HepG2 (cell line): ENCODE measurements around the gene AARS2. TPM values are rescaled to one million over a fixed set of nuclear protein-coding genes. Genes with fewer than 3 reads are reported as not detected.
A peak's percentile ranks its signal among the peaks of the same experiment; 100 is the strongest.

Experiments
- ATAC-seq: fragments of 200-7000 bp; cut with Tn5 transposase; 3 replicates; pipeline ENCODE4 v1.9.1; 2020; ENCODE audit warnings: mild to moderate bottlenecking, moderate library complexity
- BruUV-seq: library from RNA; stranded (reverse); fragments of 400-500 nt; replicated peaks from 2 replicates; lab custom pipeline; 2021; lab: Mats Ljungman, UMichigan
- CTCF ChIA-PET: fragments of 300-600 bp; formaldehyde crosslinking; extraction: SDS; loops from one replicate; lab custom pipeline; 2021; ENCODE audit warnings: low total read pairs, inconsistent platforms, low intra/inter-chr PET ratio; lab: Yijun Ruan, JAX
- POLR2A ChIA-PET: fragments of 350-600 bp; sonication (Branson Sonifier 250); formaldehyde crosslinking; loops from one replicate; lab custom pipeline; 2020; ENCODE audit warnings: antibody characterized with exemption, inconsistent platforms; lab: Yijun Ruan, JAX
- DNase-seq: peaks from one replicate; pipeline ENCODE4 v3.0.0-alpha.2; 2015; ENCODE audit warnings: low spot score
- FAIRE-seq: peaks from 3 replicates; lab custom pipeline; 2011; peaks lifted over from hg19 to GRCh38; lab: Jason Lieb, UNC
- H2AFZ ChIP-seq: one replicate; pipeline ENCODE4 v1.6.1; 2011; ENCODE audit warnings: low read length, inconsistent platforms
- H3K27ac ChIP-seq: fragments of 300-600 bp; 3 replicates; pipeline ENCODE4 v1.8.0; 2011; ENCODE audit warnings: mixed run types, mild to moderate bottlenecking, mixed read lengths, low read length, inconsistent platforms; ENCODE audit not compliant: insufficient read depth; ENCODE audit errors: extremely low read length
- H3K27me3 ChIP-seq, 2 experiments: fragments of 200-600 bp in 1 of 2; 2 replicates in 1 of 2; 3 replicates in 1 of 2; pipeline versions ENCODE4 v1.6.0 to v1.8.0; 2011; ENCODE audit warnings: low read length in 2 of 2, mild to moderate bottlenecking in 2 of 2, moderate library complexity in 2 of 2, inconsistent platforms in 1 of 2; ENCODE audit not compliant: insufficient read depth in 2 of 2, control insufficient read depth in 1 of 2
- H3K36me3 ChIP-seq, 2 experiments: fragments of 200-600 bp in 1 of 2; replicated peaks in 1 of 2; 2 replicates in 1 of 2; 3 replicates in 1 of 2; pipeline versions ENCODE4 v1.5.1 to v1.8.0; 2011; ENCODE audit warnings: low read length in 2 of 2, inconsistent platforms in 1 of 2; ENCODE audit not compliant: insufficient read depth in 2 of 2, control insufficient read depth in 1 of 2
- H3K4me1 ChIP-seq: 2 replicates; pipeline ENCODE4 v1.5.1; 2012; ENCODE audit warnings: low read length, inconsistent platforms; ENCODE audit not compliant: insufficient read depth
- H3K4me2 ChIP-seq: 2 replicates; pipeline ENCODE4 v1.6.0; 2011; ENCODE audit warnings: low read depth, low read length, inconsistent platforms
- H3K4me3 ChIP-seq, 3 experiments: fragments of 200-600 bp in 1 of 3; sonication (generic), shearing (Covaris generic) in 1 of 3; replicated peaks in 1 of 3; 2 replicates each; pipeline ENCODE4 v1.5.1; 2011 to 2016; ENCODE audit warnings: low read length in 3 of 3, inconsistent platforms in 2 of 3, low read depth in 2 of 3, mild to moderate bottlenecking in 2 of 3, control low read depth in 1 of 3, mixed read lengths in 1 of 3; ENCODE audit not compliant: insufficient read depth in 1 of 3
- H3K79me2 ChIP-seq: one replicate; pipeline ENCODE4 v1.6.1; 2011; ENCODE audit warnings: low read length, inconsistent platforms; ENCODE audit not compliant: insufficient read depth
- H3K9ac ChIP-seq: 2 replicates; pipeline ENCODE4 v1.6.0; 2011; ENCODE audit warnings: mild to moderate bottlenecking, low read depth, low read length, inconsistent platforms; ENCODE audit not compliant: insufficient read depth
- H3K9me3 ChIP-seq: 2 replicates; pipeline ENCODE4 v1.5.1; 2012; ENCODE audit warnings: mild to moderate bottlenecking, low read length
- H4K20me1 ChIP-seq: 2 replicates; pipeline ENCODE4 v1.6.0; 2011; ENCODE audit warnings: inconsistent platforms, mild to moderate bottlenecking, low read length, moderate library complexity; ENCODE audit not compliant: insufficient read depth
- EHMT2 ChIP-seq: fragments of 200-600 bp; sonication (generic); IDR thresholded peaks from 2 replicates; pipeline ENCODE4 v1.7.0; 2017; ENCODE audit warnings: antibody characterized with exemption, low read depth, low read length, borderline replicate concordance
- ISL2 ChIP-seq: sonication (generic); formaldehyde crosslinking; IDR thresholded peaks from 2 replicates; pipeline ENCODE4 v1.5.0; 2020; ENCODE audit warnings: missing genetic modification reagents
- MATR3 ChIP-seq: sonication (generic); formaldehyde crosslinking; IDR thresholded peaks from 2 replicates; pipeline ENCODE4 v1.4.0; 2020; ENCODE audit warnings: missing genetic modification reagents
- MEF2D ChIP-seq: sonication (generic); formaldehyde crosslinking; IDR thresholded peaks from 2 replicates; pipeline ENCODE4 v1.5.1; 2020; ENCODE audit warnings: mild to moderate bottlenecking, missing genetic modification reagents
- NR2C2 ChIP-seq: sonication (generic); formaldehyde crosslinking; IDR thresholded peaks from 2 replicates; pipeline ENCODE4 v1.4.0; 2020; ENCODE audit warnings: missing genetic modification reagents, mild to moderate bottlenecking, moderate library complexity, borderline replicate concordance
- PCBP1 ChIP-seq: fragments of 200-400 bp; formaldehyde crosslinking; IDR thresholded peaks from 2 replicates; pipeline ENCODE4 v1.6.1; 2017; ENCODE audit warnings: mild to moderate bottlenecking, low read depth, low read length, borderline replicate concordance
- PITX1 ChIP-seq: sonication (generic); formaldehyde crosslinking; IDR thresholded peaks from 2 replicates; pipeline ENCODE4 v1.5.1; 2020; ENCODE audit warnings: mild to moderate bottlenecking, missing genetic modification reagents
- RAD21 ChIP-seq: fragments of 450-650 bp; formaldehyde crosslinking; IDR thresholded peaks from 2 replicates; pipeline ENCODE4 v1.5.0; 2020; ENCODE audit warnings: mild to moderate bottlenecking
- RBAK ChIP-seq: sonication (generic); formaldehyde crosslinking; IDR thresholded peaks from 2 replicates; pipeline ENCODE4 v1.5.1; 2020; ENCODE audit warnings: mild to moderate bottlenecking, missing genetic modification reagents
- RELA ChIP-seq: sonication (generic); formaldehyde crosslinking; IDR thresholded peaks from 2 replicates; pipeline ENCODE4 v1.4.0; 2020; ENCODE audit warnings: missing genetic modification reagents
- TBL1XR1 ChIP-seq: fragments of 150-350 bp; IDR thresholded peaks from 2 replicates; pipeline ENCODE4 v1.6.1; 2014; ENCODE audit warnings: borderline replicate concordance, low read length; ENCODE audit not compliant: partially characterized antibody
- ZKSCAN8 ChIP-seq: IDR thresholded peaks from 2 replicates; pipeline ENCODE4 v1.6.1; 2016; ENCODE audit warnings: borderline replicate concordance, missing genetic modification reagents, missing compliant biosample characterization
- ZNF468 ChIP-seq: sonication (generic); formaldehyde crosslinking; IDR thresholded peaks from 2 replicates; pipeline ENCODE4 v1.8.0; 2022; ENCODE audit warnings: mild to moderate bottlenecking, moderate library complexity, missing genetic modification reagents
- ZNF775 ChIP-seq: sonication (generic); formaldehyde crosslinking; IDR thresholded peaks from 2 replicates; pipeline ENCODE4 v1.4.0; 2020; ENCODE audit warnings: missing genetic modification reagents, mild to moderate bottlenecking, moderate library complexity, borderline replicate concordance
- ZSCAN29 ChIP-seq: sonication (generic); formaldehyde crosslinking; conservative IDR thresholded peaks from 2 replicates; pipeline ENCODE4 v1.4.0; 2020; ENCODE audit warnings: mild to moderate bottlenecking, missing genetic modification reagents
- ZSCAN30 ChIP-seq: sonication (generic); formaldehyde crosslinking; IDR thresholded peaks from 2 replicates; pipeline ENCODE4 v1.5.0; 2020; ENCODE audit warnings: mild to moderate bottlenecking, missing genetic modification reagents
- WGBS: methylation state at CpG from one replicate; pipeline ENCODE4 v1.1.6; 2017; ENCODE audit warnings: low lambda C conversion rate; 5-methylcytosine and 5-hydroxymethylcytosine counted together
- in situ Hi-C: cut with HindIII; loops from 2 replicates; pipeline ENCODE4 v1.10.0; 2017; ENCODE audit warnings: low pct_unique_long_range_greater_than_20kb; ENCODE audit not compliant: extremely low pct_ligation_motif_present
- intact Hi-C: fragments of 100-400 bp; cut with micrococcal nuclease; formaldehyde crosslinking; loops from one replicate; pipeline ENCODE4 v1.10.0; 2022; ENCODE audit not compliant: unreplicated experiment
- polyA plus RNA-seq, 8 experiments: library from polyadenylated mRNA; depleted of rRNA in 3 of 8; stranded (reverse) in 7 of 8; unstranded in 1 of 8; fragments of >200 nt; fragmentation: Illumina TruSeq in 4 of 8; extraction: Trizol in 4 of 8; gene quantifications; 2 replicates each; pipeline versions ENCODE4 v1.2.1 to v1.2.3, GENCODE V29; 2011 to 2016; ENCODE audit warnings: low read depth in 4 of 8, missing spikeins in 1 of 8, mixed read lengths in 1 of 8; ENCODE audit not compliant: insufficient read depth in 1 of 8
- total RNA-seq, 5 experiments: library from RNA; depleted of rRNA; stranded (reverse); fragments of >200 nt; fragmentation: Illumina TruSeq; extraction: Trizol; gene quantifications; 2 replicates each; pipeline ENCODE4 v1.2.3, GENCODE V29; 2016; ENCODE audit warnings: low read depth in 1 of 5
- TF ChIP-seq, protein P1 (sequence below): sonication (generic); formaldehyde crosslinking; IDR thresholded peaks from 2 replicates; pipeline ENCODE4 v1.4.0; 2020; ENCODE audit warnings: mild to moderate bottlenecking, missing genetic modification reagents
- TF ChIP-seq, protein P2 (sequence below): sonication (generic); formaldehyde crosslinking; conservative IDR thresholded peaks from 2 replicates; pipeline ENCODE4 v1.4.0; 2020; ENCODE audit warnings: mild to moderate bottlenecking, missing genetic modification reagents, moderate library complexity
- TF ChIP-seq, protein P3 (sequence below): sonication (generic); formaldehyde crosslinking; IDR thresholded peaks from 2 replicates; pipeline ENCODE4 v1.8.0; 2022; ENCODE audit warnings: missing genetic modification reagents, mild to moderate bottlenecking, borderline replicate concordance
- TF ChIP-seq, protein P4 (sequence below): IDR thresholded peaks from 2 replicates; pipeline ENCODE4 v1.6.1; 2012; ENCODE audit warnings: inconsistent platforms

AARS2 gene
- total and polyA plus RNA-seq, 2 of the 13 experiments (the other 11 are each of a cell fraction or from before 2014, with no cell fraction given), result 7.5 to 24.1 TPM

- peak; percentile 15 for FAIRE-seq
- intact Hi-C loops (loop anchor here (5.0 kb wide), 1 partner anchor 156 kb away; no protein-coding TSS in a partner anchor), in situ Hi-C loops (no loop called here)
- DNase-seq, result peak; percentile 70
- ATAC-seq, result peak; percentile 5; the same call in 2 of the 3 replicates
- Histone ChIP-seq H3K36me3 (peaks cover 45 to 68% of the 10 kb centered on the region in 2 experiments), H3K27me3 (no peaks in the 10 kb centered on the region; a peak in 1 of 5 replicates), H3K27ac (no peak overlapping the region), H3K79me2 (peaks cover 48% of the 10 kb centered on the region), H3K9ac (no peak overlapping the region), H3K4me3 (no peak overlapping the region), H3K4me1 (peaks cover 87% of the 10 kb centered on the region), H3K4me2 (no peak overlapping the region), H2AFZ (no peak overlapping the region), H4K20me1 (peaks cover 80% of the 10 kb centered on the region), H3K9me3 (no peaks in the 10 kb centered on the region)
- POLR2A ChIA-PET, result interaction anchor here (1.0 to 6.0 kb wide), 4 partner anchors 8 to 624 kb away, joined by 3 to 264 read pairs (median 4); partner anchors contain the start of genes AARS2, GTPBP2 and HSP90AB1
- TSS peak; percentile 3 for BruUV-seq
- CTCF ChIA-PET, result interaction anchor here (0.7 to 2.0 kb wide), 3 partner anchors 32 to 157 kb away, joined by 3 to 5 read pairs (median 3); no protein-coding TSS in a partner anchor
- 82% methylated on average over 10 of the region's 10 CpGs for WGBS
- no peak for TF ChIP-seq PCBP1
- no peak for TF ChIP-seq RELA (CRISPR knock-in tag)
- TF ChIP-seq ZNF775 (CRISPR knock-in tag), result no peak
- no peak for TF ChIP-seq PITX1 (CRISPR knock-in tag)
- TF ChIP-seq MEF2D, result no peak
- no peak for TF ChIP-seq ZSCAN30 (CRISPR knock-in tag)
- TF ChIP-seq EHMT2, result no peak
- TF ChIP-seq TBL1XR1, result no peak
- TF ChIP-seq, protein P1, sequence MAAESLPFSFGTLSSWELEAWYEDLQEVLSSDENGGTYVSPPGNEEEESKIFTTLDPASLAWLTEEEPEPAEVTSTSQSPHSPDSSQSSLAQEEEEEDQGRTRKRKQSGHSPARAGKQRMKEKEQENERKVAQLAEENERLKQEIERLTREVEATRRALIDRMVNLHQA, result no peak
- TF ChIP-seq NR2C2 (CRISPR knock-in tag), result no peak
- TF ChIP-seq RBAK (CRISPR knock-in tag), result no peak
- TF ChIP-seq RAD21, result no peak
- TF ChIP-seq ZNF468 (CRISPR knock-in tag), result no peak
- TF ChIP-seq ZSCAN29, result no peak
- no peak for TF ChIP-seq ISL2 (CRISPR knock-in tag)
- no peak for TF ChIP-seq MATR3
- no peak for TF ChIP-seq ZKSCAN8 (CRISPR knock-in tag)
- TF ChIP-seq, protein P2, sequence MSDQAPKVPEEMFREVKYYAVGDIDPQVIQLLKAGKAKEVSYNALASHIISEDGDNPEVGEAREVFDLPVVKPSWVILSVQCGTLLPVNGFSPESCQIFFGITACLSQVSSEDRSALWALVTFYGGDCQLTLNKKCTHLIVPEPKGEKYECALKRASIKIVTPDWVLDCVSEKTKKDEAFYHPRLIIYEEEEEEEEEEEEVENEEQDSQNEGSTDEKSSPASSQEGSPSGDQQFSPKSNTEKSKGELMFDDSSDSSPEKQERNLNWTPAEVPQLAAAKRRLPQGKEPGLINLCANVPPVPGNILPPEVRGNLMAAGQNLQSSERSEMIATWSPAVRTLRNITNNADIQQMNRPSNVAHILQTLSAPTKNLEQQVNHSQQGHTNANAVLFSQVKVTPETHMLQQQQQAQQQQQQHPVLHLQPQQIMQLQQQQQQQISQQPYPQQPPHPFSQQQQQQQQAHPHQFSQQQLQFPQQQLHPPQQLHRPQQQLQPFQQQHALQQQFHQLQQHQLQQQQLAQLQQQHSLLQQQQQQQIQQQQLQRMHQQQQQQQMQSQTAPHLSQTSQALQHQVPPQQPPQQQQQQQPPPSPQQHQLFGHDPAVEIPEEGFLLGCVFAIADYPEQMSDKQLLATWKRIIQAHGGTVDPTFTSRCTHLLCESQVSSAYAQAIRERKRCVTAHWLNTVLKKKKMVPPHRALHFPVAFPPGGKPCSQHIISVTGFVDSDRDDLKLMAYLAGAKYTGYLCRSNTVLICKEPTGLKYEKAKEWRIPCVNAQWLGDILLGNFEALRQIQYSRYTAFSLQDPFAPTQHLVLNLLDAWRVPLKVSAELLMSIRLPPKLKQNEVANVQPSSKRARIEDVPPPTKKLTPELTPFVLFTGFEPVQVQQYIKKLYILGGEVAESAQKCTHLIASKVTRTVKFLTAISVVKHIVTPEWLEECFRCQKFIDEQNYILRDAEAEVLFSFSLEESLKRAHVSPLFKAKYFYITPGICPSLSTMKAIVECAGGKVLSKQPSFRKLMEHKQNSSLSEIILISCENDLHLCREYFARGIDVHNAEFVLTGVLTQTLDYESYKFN (CRISPR knock-in tag), result no peak
- TF ChIP-seq, protein P3, sequence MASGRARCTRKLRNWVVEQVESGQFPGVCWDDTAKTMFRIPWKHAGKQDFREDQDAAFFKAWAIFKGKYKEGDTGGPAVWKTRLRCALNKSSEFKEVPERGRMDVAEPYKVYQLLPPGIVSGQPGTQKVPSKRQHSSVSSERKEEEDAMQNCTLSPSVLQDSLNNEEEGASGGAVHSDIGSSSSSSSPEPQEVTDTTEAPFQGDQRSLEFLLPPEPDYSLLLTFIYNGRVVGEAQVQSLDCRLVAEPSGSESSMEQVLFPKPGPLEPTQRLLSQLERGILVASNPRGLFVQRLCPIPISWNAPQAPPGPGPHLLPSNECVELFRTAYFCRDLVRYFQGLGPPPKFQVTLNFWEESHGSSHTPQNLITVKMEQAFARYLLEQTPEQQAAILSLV (CRISPR knock-in tag), result no peak
- TF ChIP-seq, protein P4, sequence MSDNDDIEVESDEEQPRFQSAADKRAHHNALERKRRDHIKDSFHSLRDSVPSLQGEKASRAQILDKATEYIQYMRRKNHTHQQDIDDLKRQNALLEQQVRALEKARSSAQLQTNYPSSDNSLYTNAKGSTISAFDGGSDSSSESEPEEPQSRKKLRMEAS, result no peak
These were observed 59.6 kb downstream of the AARS2 start for GRCh38 chr6:44253307-44254101.
